GM21619 (cell line): Measurements from ENCODE around the gene CC2D2B.
A peak's percentile ranks its signal among the peaks of the same experiment; 100 is the strongest.
"Not testable (repeated sequence)": the region's sequence is repeated elsewhere in the genome, so short reads cannot be mapped to it uniquely, and the experiment has no call there.

ENCODE experiments used
- ATAC-seq: cut with Tn5 transposase; IDR thresholded peaks from one replicate; pipeline ENCODE4 v1.9.1; 2021; ENCODE audit not compliant: unreplicated experiment

CC2D2B gene

GRCh38 chr10:95905897-95906580, 1.7 kb upstream of the CC2D2B start:
- ATAC-seq, result not testable (repeated sequence)

- ATAC-seq, result peak; percentile 45
Measured at GRCh38 chr10:95906677-95907455, 909 bp upstream of the CC2D2B start.

GRCh38 chr10:95908450-95908849, 675 bp downstream of the CC2D2B start:
- no peak for ATAC-seq

- no peak for ATAC-seq
Measured at GRCh38 chr10:95909561-95909960, 1.8 kb downstream of the CC2D2B start.

- not testable (repeated sequence) for ATAC-seq
Measured at GRCh38 chr10:95916039-95916438, 8.3 kb downstream of the CC2D2B start.

GRCh38 chr10:95920798-95921426, 13.1 kb downstream of the CC2D2B start:
- no peak for ATAC-seq

GRCh38 chr10:95925033-95925432, 17.3 kb downstream of the CC2D2B start:
- no peak for ATAC-seq

- no peak for ATAC-seq
Measured at GRCh38 chr10:95935429-95935828, 27.7 kb downstream of the CC2D2B start.

GRCh38 chr10:95941115-95941514, 33.3 kb downstream of the CC2D2B start:
- ATAC-seq, result no peak

- ATAC-seq, result peak; percentile 40
Measured at GRCh38 chr10:95963202-95963990, 55.6 kb downstream of the CC2D2B start.

- ATAC-seq, result no peak
Measured at GRCh38 chr10:95963991-95964389, 56.2 kb downstream of the CC2D2B start.

- ATAC-seq, result no peak
Measured at GRCh38 chr10:95964756-95965155, 57.0 kb downstream of the CC2D2B start.

- ATAC-seq, result no peak
Measured at GRCh38 chr10:95976362-95977229, 68.8 kb downstream of the CC2D2B start.

- no peak for ATAC-seq
Measured at GRCh38 chr10:95982200-95982599, 74.4 kb downstream of the CC2D2B start.

GRCh38 chr10:95987685-95988426, 80.1 kb downstream of the CC2D2B start:
- ATAC-seq, result peak; percentile 80

GRCh38 chr10:95988702-95989101, 80.9 kb downstream of the CC2D2B start:
- no peak for ATAC-seq

- not testable (repeated sequence) for ATAC-seq
Measured at GRCh38 chr10:95994376-95994775, 86.6 kb downstream of the CC2D2B start.

GRCh38 chr10:95998255-95998784, 90.5 kb downstream of the CC2D2B start:
- no peak for ATAC-seq

- no peak for ATAC-seq
Measured at GRCh38 chr10:96013956-96014355, 106.2 kb downstream of the CC2D2B start.
